ENCODE data around the gene HAND2.

The HAND2 gene

GRCh38 chr4:173536808-173537429 is 6.9 kb upstream of the HAND2 start:
- no peak for DNase-seq (ENCODE audit: low read depth in 1 of 2, low spot score in 1 of 2)

GRCh38 chr4:173535957-173536356 is 5.9 kb upstream of the HAND2 start:
- DNase-seq (ENCODE audit: low read depth in 1 of 2, low spot score in 1 of 2), result no peak

GRCh38 chr4:173535165-173535902 is 5.3 kb upstream of the HAND2 start:
- no peak for DNase-seq (ENCODE audit: low read depth in 1 of 2, low spot score in 1 of 2)

- DNase-seq (ENCODE audit: low read depth in 1 of 2, low spot score in 1 of 2), result no peak
These were observed 4.4 kb upstream of the HAND2 start for GRCh38 chr4:173534434-173534833.

- no peak for DNase-seq (ENCODE audit: low read depth in 1 of 2, low spot score in 1 of 2)
These were observed 2.9 kb upstream of the HAND2 start for GRCh38 chr4:173532725-173533511.

GRCh38 chr4:173531086-173531965 is 1.3 kb upstream of the HAND2 start:
- no peak for DNase-seq (ENCODE audit: low read depth in 1 of 2, low spot score in 1 of 2)

- no peak for DNase-seq (ENCODE audit: low read depth in 1 of 2, low spot score in 1 of 2)
These were observed 477 bp upstream of the HAND2 start for GRCh38 chr4:173530326-173531085.

GRCh38 chr4:173528378-173529321 is 1.4 kb downstream of the HAND2 start:
- no peak for DNase-seq (ENCODE audit: low read depth in 1 of 2, low spot score in 1 of 2)

- DNase-seq (ENCODE audit: low read depth in 1 of 2, low spot score in 1 of 2), result no peak
These were observed 2.7 kb downstream of the HAND2 start for GRCh38 chr4:173527103-173527891.

GRCh38 chr4:173526724-173527102 is 3.3 kb downstream of the HAND2 start:
- no peak for DNase-seq (ENCODE audit: low read depth in 1 of 2, low spot score in 1 of 2)

GRCh38 chr4:173526027-173526482 is 4.0 kb downstream of the HAND2 start:
- no peak for DNase-seq (ENCODE audit: low read depth in 1 of 2, low spot score in 1 of 2)

- DNase-seq (ENCODE audit: low read depth in 1 of 2, low spot score in 1 of 2), result no peak
These were observed 4.7 kb downstream of the HAND2 start for GRCh38 chr4:173525118-173526011.

- no peak for DNase-seq (ENCODE audit: low read depth in 1 of 2, low spot score in 1 of 2)
These were observed 5.6 kb downstream of the HAND2 start for GRCh38 chr4:173524218-173525117.

- DNase-seq (ENCODE audit: low read depth in 1 of 2, low spot score in 1 of 2), result no peak
These were observed 7.1 kb downstream of the HAND2 start for GRCh38 chr4:173522951-173523395.

GRCh38 chr4:173522160-173522950 is 7.7 kb downstream of the HAND2 start:
- DNase-seq (ENCODE audit: low read depth in 1 of 2, low spot score in 1 of 2), result no peak
